K562 (cell line): ENCODE measurements around the gene TRIM38. TPM values are rescaled to one million over a fixed set of nuclear protein-coding genes. Genes with fewer than 3 reads are reported as not detected.
A peak's percentile ranks its signal among the peaks of the same experiment; 100 is the strongest.

ENCODE experiments used
- C11orf30 ChIP-seq: fragments of 450-650 bp; IDR thresholded peaks from 2 replicates; pipeline ENCODE4 v1.6.1; 2016; ENCODE audit warnings: low read depth, mild to moderate bottlenecking
- CHCHD3 ChIP-seq: fragments of 250-450 bp; sonication (Bioruptor Pico); IDR thresholded peaks from 2 replicates; pipeline ENCODE4 v2.1.2; 2022; ENCODE audit warnings: mild to moderate bottlenecking
- CHD4 ChIP-seq: fragments of 200-600 bp; sonication (generic); IDR thresholded peaks from 3 replicates; pipeline ENCODE4 v1.6.1; 2012; ENCODE audit warnings: low read depth, mild to moderate bottlenecking, mixed read lengths, low read length, inconsistent platforms; ENCODE audit not compliant: insufficient read depth, insufficient replicate concordance, poor library complexity, severe bottlenecking
- E2F5 ChIP-seq: sonication (generic); formaldehyde crosslinking; IDR thresholded peaks from 2 replicates; pipeline ENCODE4 v1.8.0; 2022; ENCODE audit warnings: mild to moderate bottlenecking, missing genetic modification reagents
- ELF4 ChIP-seq: fragments of 450-650 bp; formaldehyde crosslinking; IDR thresholded peaks from 2 replicates; pipeline ENCODE4 v1.4.0; 2022; ENCODE audit warnings: missing genetic modification characterization
- ERF ChIP-seq: fragments of 450-650 bp; formaldehyde crosslinking; IDR thresholded peaks from 2 replicates; pipeline ENCODE4 v1.4.0; 2020; ENCODE audit warnings: mild to moderate bottlenecking, mixed read lengths
- HIVEP1 ChIP-seq: fragments of 250-450 bp; sonication (Bioruptor Pico); IDR thresholded peaks from 2 replicates; pipeline ENCODE4 v1.4.0; 2020; ENCODE audit warnings: mild to moderate bottlenecking
- LCOR ChIP-seq: sonication (generic); formaldehyde crosslinking; IDR thresholded peaks from 2 replicates; pipeline ENCODE4 v1.8.0; 2022; ENCODE audit warnings: mild to moderate bottlenecking, missing genetic modification reagents
- MAFF ChIP-seq: IDR thresholded peaks from 2 replicates; pipeline ENCODE4 v1.6.1; 2012; ENCODE audit warnings: low read length, improper control_type of control experiment
- MCM3 ChIP-seq: fragments of 450-650 bp; IDR thresholded peaks from 2 replicates; pipeline ENCODE4 v1.6.1; 2016
- MCM5 ChIP-seq: fragments of 450-650 bp; IDR thresholded peaks from 2 replicates; pipeline ENCODE4 v1.6.1; 2016; ENCODE audit warnings: low read depth
- MED1 ChIP-seq: sonication (generic); formaldehyde crosslinking; IDR thresholded peaks from 2 replicates; pipeline ENCODE4 v1.8.1; 2023; ENCODE audit warnings: missing genetic modification reagents, borderline replicate concordance
- MNT ChIP-seq, 2 experiments: fragments of 450-650 bp; conservative IDR thresholded peaks; 2 replicates each; pipeline ENCODE4 v1.6.1; 2017; ENCODE audit warnings: mild to moderate bottlenecking in 2 of 2, moderate library complexity in 2 of 2
- MYNN ChIP-seq, 2 experiments: sonication (generic); formaldehyde crosslinking in 1 of 2; IDR thresholded peaks; 2 replicates each; pipeline versions ENCODE4 v1.5.0 to v1.6.1; 2016 to 2020; ENCODE audit warnings: antibody characterized with exemption in 1 of 2, missing genetic modification reagents in 1 of 2
- NBN ChIP-seq: fragments of 450-650 bp; IDR thresholded peaks from 2 replicates; pipeline ENCODE4 v1.6.1; 2016; ENCODE audit warnings: low read depth, mild to moderate bottlenecking
- RAD21 ChIP-seq, 2 experiments: fragments of 250-450 bp in 1 of 2; fragments of 450-650 bp in 1 of 2; sonication (Bioruptor Pico) in 1 of 2; formaldehyde crosslinking in 1 of 2; IDR thresholded peaks in 1 of 2; conservative IDR thresholded peaks in 1 of 2; 2 replicates each; pipeline versions ENCODE4 v1.4.0 to v1.8.0; 2020 to 2022; ENCODE audit warnings: mild to moderate bottlenecking in 2 of 2, moderate library complexity in 1 of 2
- RFX5 ChIP-seq: IDR thresholded peaks from 2 replicates; pipeline ENCODE4 v1.6.1; 2011; ENCODE audit warnings: low read depth, mild to moderate bottlenecking, improper control_type of control experiment, low read length
- RUNX1 ChIP-seq: sonication (generic); IDR thresholded peaks from 2 replicates; pipeline ENCODE4 v1.6.1; 2016; ENCODE audit warnings: antibody characterized with exemption, low read depth
- TAF7 ChIP-seq: fragments of 450-650 bp; IDR thresholded peaks from 2 replicates; pipeline ENCODE4 v1.6.1; 2016; ENCODE audit warnings: missing genetic modification characterization, missing compliant biosample characterization
- ZBTB11 ChIP-seq, 3 experiments: fragments of 200-800 bp in 1 of 3; fragments of 250-450 bp in 1 of 3; fragments of 450-650 bp in 1 of 3; sonication (Bioruptor Pico) in 1 of 3; sonication (Bioruptor generic) in 1 of 3; formaldehyde crosslinking in 1 of 3; IDR thresholded peaks; 2 replicates each; pipeline versions ENCODE4 v1.6.1 to v1.8.0; 2016 to 2022; ENCODE audit warnings: mild to moderate bottlenecking in 2 of 3, missing genetic modification characterization in 2 of 3, missing compliant biosample characterization in 1 of 3, moderate library complexity in 1 of 3
- ZNF217 ChIP-seq: sonication (generic); formaldehyde crosslinking; IDR thresholded peaks from 2 replicates; pipeline ENCODE4 v1.8.0; 2022; ENCODE audit warnings: mild to moderate bottlenecking, missing genetic modification reagents
- ZNF311 ChIP-seq: fragments of 250-450 bp; sonication (Bioruptor Pico); IDR thresholded peaks from 2 replicates; pipeline ENCODE4 v1.4.0; 2020; ENCODE audit warnings: mild to moderate bottlenecking, moderate library complexity
- ZNF445 ChIP-seq: fragments of 250-450 bp; sonication (Bioruptor Pico); IDR thresholded peaks from 2 replicates; pipeline ENCODE4 v1.4.0; 2020; ENCODE audit warnings: low read depth, mild to moderate bottlenecking, moderate library complexity
- ZNF551 ChIP-seq: fragments of 250-450 bp; sonication (Bioruptor Pico); IDR thresholded peaks from 2 replicates; pipeline ENCODE4 v1.5.0; 2021; ENCODE audit warnings: mild to moderate bottlenecking, moderate library complexity
- ZNF561 ChIP-seq: fragments of 450-650 bp; formaldehyde crosslinking; conservative IDR thresholded peaks from 2 replicates; pipeline ENCODE4 v1.4.0; 2020; ENCODE audit warnings: mild to moderate bottlenecking, moderate library complexity
- ZNF644 ChIP-seq: fragments of 200-800 bp; sonication (Bioruptor generic); IDR thresholded peaks from 2 replicates; pipeline ENCODE4 v1.6.1; 2016; ENCODE audit warnings: low read depth, missing genetic modification characterization, missing compliant biosample characterization
- polyA plus RNA-seq, 8 experiments: library from polyadenylated mRNA; depleted of rRNA in 4 of 8; stranded (reverse) in 5 of 8; unstranded in 3 of 8; fragments of >200 nt; fragmentation: Nextera tagmentation in 2 of 8; fragmentation: Illumina TruSeq in 1 of 8; extraction: Ambion mirVana in 2 of 8; extraction: Trizol in 1 of 8; gene quantifications; 2 replicates each; pipeline versions ENCODE4 v1.2.1 to v1.2.3, GENCODE V29; 2011 to 2014; ENCODE audit warnings: inconsistent platforms in 1 of 8, missing spikeins in 1 of 8
- total RNA-seq, 7 experiments: library from RNA; depleted of rRNA in 6 of 7; stranded (reverse); fragments of >200 nt in 6 of 7; fragmentation: Illumina TruSeq in 2 of 7; extraction: Trizol in 2 of 7; gene quantifications; 2 replicates each; pipeline versions ENCODE4 v1.2.1 to v1.2.3, GENCODE V29; 2011 to 2021; ENCODE audit warnings: low replicate concordance in 1 of 7

The TRIM38 gene
- total and polyA plus RNA-seq, 9 of the 15 experiments (the other 6 are each of a cell fraction or from before 2014, with no cell fraction given) = 1.7 to 6.7 (median 6.3) TPM

- TF ChIP-seq MNT (conservative IDR thresholded peaks at IDR 0.05) = 0 out of 4 replicates have a peak, but pooled peaks of 1 of the 2 experiments have one; percentile 24
- no peak for TF ChIP-seq TAF7 (tag)
- TF ChIP-seq CHCHD3 (CRISPR knock-in tag) = peak; percentile 19; the same call in 1 of the 2 replicates
- TF ChIP-seq ZNF445 = no peak
- no peak for TF ChIP-seq HIVEP1 (CRISPR knock-in tag)
- TF ChIP-seq ELF4 (CRISPR knock-in tag) = 0 out of 2 replicates have a peak, but pooled peaks have one; percentile 39
- peak; percentile 9; the same call in 1 of the 2 replicates for TF ChIP-seq ZNF551 (CRISPR knock-in tag)
- TF ChIP-seq MED1 (CRISPR knock-in tag) = no peak
- TF ChIP-seq ZNF217 (CRISPR knock-in tag) = no peak
- TF ChIP-seq ZNF311 = no peak
- TF ChIP-seq C11orf30 = no peak
- no peak for TF ChIP-seq E2F5 (CRISPR knock-in tag)
- no peak for TF ChIP-seq MYNN (IDR thresholded peaks at IDR 0.05)
- TF ChIP-seq MYNN (CRISPR knock-in tag; IDR thresholded peaks at IDR 0.05) = no peak
- TF ChIP-seq LCOR (CRISPR knock-in tag) = no peak
- TF ChIP-seq CHD4 = no peak
- TF ChIP-seq MAFF = no peak
- no peak for TF ChIP-seq RAD21 (CRISPR knock-in tag; conservative IDR thresholded peaks at IDR 0.05 in 1 of 2, IDR thresholded peaks at IDR 0.05 in 1 of 2)
- no peak for TF ChIP-seq RUNX1
- TF ChIP-seq NBN = no peak
- TF ChIP-seq RFX5 = no peak
- TF ChIP-seq ZNF561 (CRISPR knock-in tag) = 0 out of 2 replicates have a peak, but pooled peaks have one; percentile 20
- no peak for TF ChIP-seq MCM3
- TF ChIP-seq ERF (CRISPR knock-in tag) = no peak
- TF ChIP-seq ZNF644 (tag) = no peak
- TF ChIP-seq MCM5 = no peak
- TF ChIP-seq ZBTB11 (CRISPR knock-in tag; IDR thresholded peaks at IDR 0.05) = 0 out of 6 replicates have a peak, but pooled peaks of 1 of the 3 experiments have one; percentile 1
Measured at GRCh38 chr6:26029570-26029856, 66.9 kb downstream of the TRIM38 start (continued).
